ENCODE measurements around the gene SP140.

DNA sequence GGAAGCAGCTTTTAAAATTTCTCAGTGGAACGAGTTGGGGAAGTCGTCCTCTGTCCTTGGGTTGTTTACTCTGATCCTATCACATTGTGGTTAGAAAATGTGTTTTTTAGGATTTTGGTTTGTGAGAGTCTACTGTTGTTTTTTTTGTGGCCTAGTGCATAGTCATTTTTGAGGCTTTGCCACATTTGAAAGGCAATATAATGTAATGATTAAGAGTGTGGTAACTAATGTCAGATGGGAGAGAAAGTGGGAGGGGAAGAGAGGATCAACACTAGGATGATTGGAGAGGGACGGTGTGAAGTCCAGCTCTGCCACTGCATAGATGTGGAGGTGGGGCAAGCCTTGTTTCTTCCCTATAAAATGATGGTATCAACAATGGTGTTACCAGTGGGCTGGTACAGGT, 109.9 kb downstream of the SP140 start:
- TF ChIP-seq ZNF274 (IDR thresholded peaks at IDR 0.05; ENCODE audit: low read depth, low read length) (no peak), YY1 (IDR thresholded peaks at IDR 0.05; ENCODE audit: insufficient read depth, insufficient read length) (no peak)

All from NT2/D1 (cell line).